HG03521 (cell line): ENCODE results near the gene MACROH2A1.

Source experiments
- ATAC-seq: cut with Tn5 transposase; IDR thresholded peaks from one replicate; pipeline ENCODE4 v1.9.1; 2021; ENCODE audit warnings: mild to moderate bottlenecking, moderate library complexity; ENCODE audit not compliant: unreplicated experiment

Gene MACROH2A1

GRCh38 chr5:135398160-135398854, 724 bp downstream of the MACROH2A1 start:
- peak; percentile 28 for ATAC-seq

- no peak for ATAC-seq
Measured at GRCh38 chr5:135397084-135397483, 1.9 kb downstream of the MACROH2A1 start.

- ATAC-seq, result no peak
Measured at GRCh38 chr5:135396459-135397055, 2.5 kb downstream of the MACROH2A1 start.

- no peak for ATAC-seq
Measured at GRCh38 chr5:135395866-135396265, 3.2 kb downstream of the MACROH2A1 start.

GRCh38 chr5:135395451-135395850, 3.6 kb downstream of the MACROH2A1 start:
- no peak for ATAC-seq

GRCh38 chr5:135394095-135394494, 4.9 kb downstream of the MACROH2A1 start:
- ATAC-seq, result no peak

- no peak for ATAC-seq
Measured at GRCh38 chr5:135393691-135394090, 5.3 kb downstream of the MACROH2A1 start.

GRCh38 chr5:135393229-135393628, 5.8 kb downstream of the MACROH2A1 start:
- ATAC-seq, result no peak

- ATAC-seq, result no peak
Measured at GRCh38 chr5:135392256-135392655, 6.8 kb downstream of the MACROH2A1 start.

GRCh38 chr5:135391869-135392255, 7.2 kb downstream of the MACROH2A1 start:
- ATAC-seq, result no peak

- ATAC-seq, result no peak
Measured at GRCh38 chr5:135391116-135391868, 7.7 kb downstream of the MACROH2A1 start.

GRCh38 chr5:135388860-135389435, 10.1 kb downstream of the MACROH2A1 start:
- no peak for ATAC-seq

GRCh38 chr5:135387629-135387960, 11.4 kb downstream of the MACROH2A1 start:
- no peak for ATAC-seq

GRCh38 chr5:135386886-135387628, 12.0 kb downstream of the MACROH2A1 start:
- ATAC-seq, result no peak

GRCh38 chr5:135386096-135386495, 12.9 kb downstream of the MACROH2A1 start:
- ATAC-seq, result no peak

GRCh38 chr5:135385576-135385975, 13.5 kb downstream of the MACROH2A1 start:
- ATAC-seq, result no peak

GRCh38 chr5:135384898-135385297, 14.1 kb downstream of the MACROH2A1 start:
- no peak for ATAC-seq

GRCh38 chr5:135383803-135384495, 15.1 kb downstream of the MACROH2A1 start:
- no peak for ATAC-seq

GRCh38 chr5:135382981-135383380, 16.1 kb downstream of the MACROH2A1 start:
- ATAC-seq, result no peak

- no peak for ATAC-seq
Measured at GRCh38 chr5:135382106-135382790, 16.8 kb downstream of the MACROH2A1 start.
